K562 (cell line): ENCODE results near the gene CACNG5.

Source experiments
- FOXM1 ChIP-seq, 2 experiments: fragments of 450-650 bp in 1 of 2; sonication (generic) in 1 of 2; formaldehyde crosslinking in 1 of 2; IDR thresholded peaks; 2 replicates each; pipeline versions ENCODE4 v1.6.1 to v1.9.0; 2017 to 2022; ENCODE audit warnings: low read depth in 2 of 2, mild to moderate bottlenecking in 2 of 2, missing genetic modification reagents in 1 of 2, moderate library complexity in 1 of 2
- GABPB1 ChIP-seq: sonication (generic); formaldehyde crosslinking; IDR thresholded peaks from 2 replicates; pipeline ENCODE4 v1.8.0; 2022; ENCODE audit warnings: mild to moderate bottlenecking, missing genetic modification reagents
- MTA3 ChIP-seq: fragments of 450-650 bp; formaldehyde crosslinking; IDR thresholded peaks from 2 replicates; pipeline ENCODE4 v1.6.1; 2017; ENCODE audit warnings: mild to moderate bottlenecking, borderline replicate concordance
- POLR2A ChIP-seq: fragments of 450-650 bp; conservative IDR thresholded peaks from 2 replicates; pipeline ENCODE4 v1.6.1; 2016
- POLR2AphosphoS5 ChIP-seq: IDR thresholded peaks from 2 replicates; pipeline ENCODE4 v1.6.1; 2011; ENCODE audit warnings: mild to moderate bottlenecking, low read depth, low read length, moderate library complexity; ENCODE audit not compliant: control insufficient read depth, insufficient read depth
- RUNX1 ChIP-seq: sonication (generic); IDR thresholded peaks from 2 replicates; pipeline ENCODE4 v1.6.1; 2016; ENCODE audit warnings: antibody characterized with exemption, low read depth
- SIX5 ChIP-seq, 2 experiments: IDR thresholded peaks; 2 replicates each; pipeline ENCODE4 v1.6.1; 2011; ENCODE audit warnings: low read length in 2 of 2, borderline replicate concordance in 1 of 2, low read depth in 1 of 2, mild to moderate bottlenecking in 1 of 2, moderate library complexity in 1 of 2; ENCODE audit not compliant: insufficient read depth in 1 of 2
- TCF7L2 ChIP-seq: fragments of 150-350 bp; IDR thresholded peaks from 2 replicates; pipeline ENCODE4 v1.6.1; 2016; ENCODE audit warnings: low read depth, mild to moderate bottlenecking, low read length, moderate library complexity
- ZNF644 ChIP-seq: fragments of 200-800 bp; sonication (Bioruptor generic); IDR thresholded peaks from 2 replicates; pipeline ENCODE4 v1.6.1; 2016; ENCODE audit warnings: low read depth, missing genetic modification characterization, missing compliant biosample characterization
- TF ChIP-seq, protein P1 (sequence below): sonication (generic); formaldehyde crosslinking; IDR thresholded peaks from 2 replicates; pipeline ENCODE4 v1.8.1; 2023; ENCODE audit warnings: mild to moderate bottlenecking, missing genetic modification reagents, moderate library complexity
- TF ChIP-seq, protein P2 (sequence below): fragments of 450-650 bp; IDR thresholded peaks from 2 replicates; pipeline ENCODE4 v1.6.1; 2016; ENCODE audit warnings: mild to moderate bottlenecking
- TF ChIP-seq, protein P3 (sequence below), 3 experiments: IDR thresholded peaks in 2 of 3; conservative IDR thresholded peaks in 1 of 3; 2 replicates each; pipeline ENCODE4 v1.5.1; 2011 to 2012; ENCODE audit warnings: low read length in 3 of 3, mild to moderate bottlenecking in 3 of 3, control low read depth in 2 of 3, improper control_type of control experiment in 1 of 3, inconsistent platforms in 1 of 3, low read depth in 1 of 3, mixed read lengths in 1 of 3, moderate library complexity in 1 of 3; ENCODE audit not compliant: insufficient read depth in 2 of 3

DNA sequence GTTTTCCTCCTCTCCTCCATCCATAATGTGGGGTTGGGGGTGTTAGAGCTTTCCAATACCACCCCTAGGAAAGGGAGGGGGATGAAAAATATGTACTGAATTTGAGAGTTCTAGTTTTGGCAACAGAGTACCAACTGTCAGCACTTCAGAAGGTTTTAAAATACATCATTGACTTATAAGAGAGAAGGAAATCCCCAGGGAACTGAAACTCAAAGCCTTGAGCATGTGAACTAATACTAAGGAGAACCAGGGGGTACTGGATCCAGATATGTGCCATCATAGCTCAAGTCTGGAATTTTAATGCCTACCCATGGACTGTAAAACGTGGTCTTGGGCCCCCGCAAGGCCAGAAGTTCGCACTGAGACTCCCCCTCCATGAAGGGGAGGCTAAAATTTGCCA is 15.8 kb downstream of the CACNG5 start:
- TF ChIP-seq, protein P1, sequence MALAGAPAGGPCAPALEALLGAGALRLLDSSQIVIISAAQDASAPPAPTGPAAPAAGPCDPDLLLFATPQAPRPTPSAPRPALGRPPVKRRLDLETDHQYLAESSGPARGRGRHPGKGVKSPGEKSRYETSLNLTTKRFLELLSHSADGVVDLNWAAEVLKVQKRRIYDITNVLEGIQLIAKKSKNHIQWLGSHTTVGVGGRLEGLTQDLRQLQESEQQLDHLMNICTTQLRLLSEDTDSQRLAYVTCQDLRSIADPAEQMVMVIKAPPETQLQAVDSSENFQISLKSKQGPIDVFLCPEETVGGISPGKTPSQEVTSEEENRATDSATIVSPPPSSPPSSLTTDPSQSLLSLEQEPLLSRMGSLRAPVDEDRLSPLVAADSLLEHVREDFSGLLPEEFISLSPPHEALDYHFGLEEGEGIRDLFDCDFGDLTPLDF (CRISPR knock-in tag) = no peak
- TF ChIP-seq ZNF644 (tag) = no peak
- no peak for TF ChIP-seq RUNX1
- TF ChIP-seq, protein P2, sequence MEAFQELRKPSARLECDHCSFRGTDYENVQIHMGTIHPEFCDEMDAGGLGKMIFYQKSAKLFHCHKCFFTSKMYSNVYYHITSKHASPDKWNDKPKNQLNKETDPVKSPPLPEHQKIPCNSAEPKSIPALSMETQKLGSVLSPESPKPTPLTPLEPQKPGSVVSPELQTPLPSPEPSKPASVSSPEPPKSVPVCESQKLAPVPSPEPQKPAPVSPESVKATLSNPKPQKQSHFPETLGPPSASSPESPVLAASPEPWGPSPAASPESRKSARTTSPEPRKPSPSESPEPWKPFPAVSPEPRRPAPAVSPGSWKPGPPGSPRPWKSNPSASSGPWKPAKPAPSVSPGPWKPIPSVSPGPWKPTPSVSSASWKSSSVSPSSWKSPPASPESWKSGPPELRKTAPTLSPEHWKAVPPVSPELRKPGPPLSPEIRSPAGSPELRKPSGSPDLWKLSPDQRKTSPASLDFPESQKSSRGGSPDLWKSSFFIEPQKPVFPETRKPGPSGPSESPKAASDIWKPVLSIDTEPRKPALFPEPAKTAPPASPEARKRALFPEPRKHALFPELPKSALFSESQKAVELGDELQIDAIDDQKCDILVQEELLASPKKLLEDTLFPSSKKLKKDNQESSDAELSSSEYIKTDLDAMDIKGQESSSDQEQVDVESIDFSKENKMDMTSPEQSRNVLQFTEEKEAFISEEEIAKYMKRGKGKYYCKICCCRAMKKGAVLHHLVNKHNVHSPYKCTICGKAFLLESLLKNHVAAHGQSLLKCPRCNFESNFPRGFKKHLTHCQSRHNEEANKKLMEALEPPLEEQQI = no peak
- no peak for TF ChIP-seq TCF7L2
- TF ChIP-seq FOXM1 (IDR thresholded peaks at IDR 0.05; ENCODE audit: low read depth) = no peak
- no peak for TF ChIP-seq FOXM1 (CRISPR knock-in tag; IDR thresholded peaks at IDR 0.05; ENCODE audit: low read depth)
- TF ChIP-seq GABPB1 (CRISPR knock-in tag) = no peak
- TF ChIP-seq POLR2AphosphoS5 = no peak
- TF ChIP-seq MTA3 = no peak
- TF ChIP-seq POLR2A = no peak
- TF ChIP-seq SIX5 (IDR thresholded peaks at IDR 0.05; ENCODE audit: borderline replicate concordance in 1 of 2, insufficient read depth in 1 of 2, low read depth in 1 of 2, low read length in 2 of 2) = no peak
- TF ChIP-seq, protein P3, sequence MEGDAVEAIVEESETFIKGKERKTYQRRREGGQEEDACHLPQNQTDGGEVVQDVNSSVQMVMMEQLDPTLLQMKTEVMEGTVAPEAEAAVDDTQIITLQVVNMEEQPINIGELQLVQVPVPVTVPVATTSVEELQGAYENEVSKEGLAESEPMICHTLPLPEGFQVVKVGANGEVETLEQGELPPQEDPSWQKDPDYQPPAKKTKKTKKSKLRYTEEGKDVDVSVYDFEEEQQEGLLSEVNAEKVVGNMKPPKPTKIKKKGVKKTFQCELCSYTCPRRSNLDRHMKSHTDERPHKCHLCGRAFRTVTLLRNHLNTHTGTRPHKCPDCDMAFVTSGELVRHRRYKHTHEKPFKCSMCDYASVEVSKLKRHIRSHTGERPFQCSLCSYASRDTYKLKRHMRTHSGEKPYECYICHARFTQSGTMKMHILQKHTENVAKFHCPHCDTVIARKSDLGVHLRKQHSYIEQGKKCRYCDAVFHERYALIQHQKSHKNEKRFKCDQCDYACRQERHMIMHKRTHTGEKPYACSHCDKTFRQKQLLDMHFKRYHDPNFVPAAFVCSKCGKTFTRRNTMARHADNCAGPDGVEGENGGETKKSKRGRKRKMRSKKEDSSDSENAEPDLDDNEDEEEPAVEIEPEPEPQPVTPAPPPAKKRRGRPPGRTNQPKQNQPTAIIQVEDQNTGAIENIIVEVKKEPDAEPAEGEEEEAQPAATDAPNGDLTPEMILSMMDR (IDR thresholded peaks at IDR 0.05 in 2 of 3, conservative IDR thresholded peaks at IDR 0.05 in 1 of 3; ENCODE audit: insufficient read depth in 2 of 3, low read depth in 1 of 3, low read length in 3 of 3) = no peak
